Measurements from ENCODE around the gene DAP3.
"Not testable (repeated sequence)": the region's sequence is repeated elsewhere in the genome, so short reads cannot be mapped to it uniquely, and the experiment has no call there.

DAP3 gene

DNA sequence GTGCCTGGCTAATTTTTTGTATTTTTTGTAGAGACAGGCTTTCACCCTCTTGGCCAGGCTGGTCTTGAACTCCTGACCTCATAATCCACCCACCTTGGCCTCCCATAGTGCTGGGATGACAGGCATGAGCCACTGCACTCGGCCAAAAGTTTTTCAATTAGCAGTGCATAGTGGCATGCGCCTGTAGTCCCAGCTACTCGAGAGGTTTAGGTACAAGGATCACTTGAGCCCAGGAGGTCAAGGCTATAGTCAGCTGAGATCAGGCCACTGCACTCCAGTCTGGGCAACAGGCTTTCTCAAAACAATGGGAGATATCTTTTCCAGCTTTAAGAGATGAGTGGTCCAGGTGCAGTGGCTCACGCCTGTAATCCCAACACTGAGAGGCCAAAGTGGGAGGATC lies 30.8 kb downstream of the DAP3 start:
- DNase-seq: no peak

DNA sequence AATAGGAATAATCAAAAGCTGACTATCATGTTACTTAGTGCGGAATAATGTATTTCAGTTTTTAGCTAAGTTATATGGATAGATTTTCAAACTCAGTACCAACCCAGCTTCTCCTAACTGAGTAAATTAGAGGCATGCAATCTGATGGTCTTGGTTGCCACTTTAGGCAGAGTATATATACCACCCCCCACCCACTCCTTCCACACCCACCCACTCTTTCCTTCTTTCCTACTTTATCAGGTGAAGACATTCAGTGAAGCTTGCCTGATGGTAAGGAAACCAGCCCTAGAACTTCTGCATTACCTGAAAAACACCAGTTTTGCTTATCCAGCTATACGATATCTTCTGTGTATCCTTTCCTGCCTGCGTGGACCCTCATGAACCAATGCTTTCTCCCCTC lies 36.3 kb downstream of the DAP3 start:
- no peak for DNase-seq

GRCh38 chr1:155729031-155729898 lies 40.4 kb downstream of the DAP3 start:
- DNase-seq: no peak

DNA sequence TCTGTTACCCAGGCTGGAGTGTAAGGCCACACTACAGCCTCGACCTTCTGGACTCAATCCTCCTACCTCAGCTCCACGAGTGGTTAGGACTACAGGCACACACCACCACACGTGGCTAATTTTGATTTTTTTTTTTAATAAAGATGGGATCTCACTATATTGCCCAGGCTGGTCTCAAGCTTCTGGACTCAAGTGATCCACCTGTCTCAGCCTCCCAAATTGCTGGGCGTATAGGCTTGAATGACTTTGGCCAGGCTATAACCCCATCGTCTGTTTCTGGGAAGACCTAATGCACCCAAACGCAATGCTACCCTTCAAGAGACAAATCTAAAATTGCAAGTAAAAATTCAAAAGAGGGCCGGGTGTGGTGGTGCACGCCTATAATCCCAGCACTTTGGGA lies 52.1 kb downstream of the DAP3 start:
- no peak for DNase-seq

GRCh38 chr1:155741908-155742307 lies 53.0 kb downstream of the DAP3 start:
- no peak for DNase-seq

DNA sequence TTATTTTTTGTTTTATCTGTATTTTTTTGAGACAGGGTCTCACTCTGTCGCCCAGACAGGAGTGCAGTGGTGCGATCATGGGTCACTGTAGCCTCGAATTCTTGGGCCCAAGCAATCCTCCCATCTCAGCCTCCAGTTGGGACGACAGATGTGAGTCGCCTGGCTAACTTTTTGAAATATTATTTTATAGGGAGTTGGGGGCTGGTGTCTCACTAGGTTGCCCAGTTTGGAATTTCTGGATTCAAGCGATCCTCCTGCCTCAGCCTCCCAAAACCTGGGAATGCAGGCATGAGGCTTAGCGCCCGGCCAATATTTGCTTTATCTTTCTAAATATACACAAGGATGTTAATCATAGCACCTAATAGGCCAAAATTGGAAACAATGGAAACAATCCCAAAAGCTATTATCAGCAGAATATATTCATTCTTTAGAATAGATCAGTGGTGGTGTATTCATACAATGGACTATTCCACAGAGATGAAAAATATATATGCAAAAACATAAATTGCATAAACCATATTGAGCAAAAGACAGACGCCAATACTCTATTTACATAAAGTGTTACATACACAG lies 55.9 kb downstream of the DAP3 start:
- no peak for DNase-seq

DNA sequence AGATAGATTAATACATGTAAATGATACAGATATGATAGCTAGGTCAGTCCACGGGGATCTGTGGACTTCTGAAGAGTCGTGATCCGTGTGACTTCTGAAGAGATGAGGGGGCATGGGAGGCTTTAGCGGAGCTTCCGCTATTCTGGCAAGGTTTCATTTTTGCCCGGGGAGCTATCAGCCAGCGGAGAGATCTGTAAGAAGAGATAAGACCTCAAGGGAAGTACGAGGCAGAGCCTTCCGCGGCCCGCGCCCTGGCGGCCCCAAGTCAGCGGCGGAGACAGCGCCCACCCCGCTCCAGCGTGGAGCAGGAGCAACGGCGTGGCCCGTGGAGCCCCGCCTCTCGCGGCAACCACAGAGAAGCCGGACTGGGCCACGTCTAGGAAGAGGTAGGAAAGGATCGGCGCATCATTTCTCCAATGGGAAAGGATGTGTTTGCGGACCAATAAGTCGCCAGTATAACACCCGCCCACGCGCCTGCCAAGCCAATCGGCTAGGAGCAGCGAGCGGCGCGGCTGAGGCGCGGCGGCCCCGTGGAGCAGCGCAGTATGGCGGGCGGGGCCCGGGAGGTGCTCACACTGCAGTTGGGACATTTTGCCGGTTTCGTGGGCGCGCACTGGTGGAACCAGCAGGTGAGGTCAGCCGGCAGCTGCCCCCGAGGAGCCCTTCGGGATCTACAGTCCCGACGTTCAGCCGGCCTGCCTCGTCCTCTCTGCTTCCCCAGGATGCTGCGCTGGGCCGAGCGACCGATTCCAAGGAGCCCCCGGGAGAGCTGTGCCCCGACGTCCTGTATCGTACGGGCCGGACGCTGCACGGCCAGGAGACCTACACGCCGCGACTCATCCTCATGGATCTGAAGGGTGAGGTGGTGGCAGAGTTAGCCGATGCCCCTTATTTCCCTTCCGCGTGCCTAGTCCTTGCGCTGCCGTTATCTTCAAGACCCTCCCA lies 56.7 kb downstream of the DAP3 start:
- peak; percentile 93 for DNase-seq

DNA sequence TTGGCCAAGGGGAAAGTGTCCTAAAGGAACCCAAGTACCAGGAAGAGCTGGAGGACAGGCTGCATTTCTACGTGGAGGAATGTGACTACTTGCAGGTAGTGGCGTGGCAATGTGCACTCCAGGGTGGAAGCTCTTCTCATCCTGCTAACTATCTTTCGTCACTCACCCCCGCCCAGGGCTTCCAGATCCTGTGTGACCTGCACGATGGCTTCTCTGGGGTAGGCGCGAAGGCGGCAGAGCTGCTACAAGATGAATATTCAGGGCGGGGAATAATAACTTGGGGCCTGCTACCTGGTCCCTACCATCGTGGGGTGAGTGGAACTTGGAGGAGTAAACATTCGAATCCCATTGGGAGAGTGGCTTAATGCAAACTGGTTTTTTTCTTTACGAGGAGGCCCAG lies 58.7 kb downstream of the DAP3 start:
- not testable (repeated sequence) for DNase-seq

DNA sequence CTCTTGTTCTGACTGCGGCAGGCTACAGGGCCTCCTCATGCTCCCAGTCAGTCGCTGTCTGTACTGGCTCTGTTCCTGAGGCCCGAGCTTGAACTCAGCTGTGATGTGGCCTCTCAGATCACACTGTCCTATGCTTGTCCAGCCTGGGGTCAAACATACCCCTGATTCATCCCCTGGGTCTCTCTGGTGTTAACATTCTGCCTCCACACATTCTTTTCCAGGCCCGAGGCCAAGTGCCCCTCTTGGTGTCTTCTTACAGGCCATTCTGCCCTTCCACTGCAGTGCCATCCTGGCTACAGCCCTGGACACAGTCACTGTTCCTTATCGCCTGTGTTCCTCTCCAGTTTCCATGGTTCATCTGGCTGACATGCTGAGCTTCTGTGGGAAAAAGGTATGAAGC lies 59.2 kb downstream of the DAP3 start:
- DNase-seq: not testable (repeated sequence)

- DNase-seq: not testable (repeated sequence)
Measured at GRCh38 chr1:155759017-155759416, 70.1 kb downstream of the DAP3 start.

- DNase-seq: no peak
Measured at GRCh38 chr1:155759966-155760630, 71.2 kb downstream of the DAP3 start.

DNA sequence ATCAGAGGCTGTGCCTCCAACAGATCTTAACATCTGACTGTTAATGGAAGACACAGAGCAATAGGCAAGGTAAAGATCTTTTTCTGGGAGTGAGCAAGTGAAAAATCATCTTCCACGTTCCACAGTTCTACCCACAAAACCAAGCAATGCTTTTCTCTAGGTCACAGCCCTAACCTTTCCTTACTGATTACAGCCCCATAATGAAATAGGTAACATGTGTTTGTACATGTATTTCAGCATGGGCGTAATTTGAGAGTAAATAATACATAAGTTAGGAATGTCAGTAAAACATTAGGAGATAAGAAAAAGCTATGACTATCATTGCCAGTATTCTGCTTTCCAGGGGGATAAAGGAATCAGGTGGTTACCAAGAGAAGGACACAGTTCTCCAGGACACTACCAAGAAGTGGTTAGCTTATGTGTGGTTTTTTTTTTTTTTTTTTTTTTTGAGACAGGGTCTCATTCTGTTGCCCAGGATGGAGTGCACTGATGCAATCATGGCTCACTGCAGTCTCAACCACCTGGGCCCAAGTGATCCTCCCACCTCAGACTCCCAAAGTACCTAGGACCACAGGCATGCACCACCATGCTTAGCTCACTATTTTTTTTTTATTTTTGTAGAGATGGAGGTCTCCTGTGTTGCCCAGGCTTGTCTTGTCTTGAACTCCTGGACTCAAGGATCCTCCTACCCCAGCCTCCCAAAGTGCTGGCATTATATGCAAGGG lies 72.0 kb downstream of the DAP3 start:
- no peak for DNase-seq

- DNase-seq: no peak
Measured at GRCh38 chr1:155761736-155762405, 73.0 kb downstream of the DAP3 start.

DNA sequence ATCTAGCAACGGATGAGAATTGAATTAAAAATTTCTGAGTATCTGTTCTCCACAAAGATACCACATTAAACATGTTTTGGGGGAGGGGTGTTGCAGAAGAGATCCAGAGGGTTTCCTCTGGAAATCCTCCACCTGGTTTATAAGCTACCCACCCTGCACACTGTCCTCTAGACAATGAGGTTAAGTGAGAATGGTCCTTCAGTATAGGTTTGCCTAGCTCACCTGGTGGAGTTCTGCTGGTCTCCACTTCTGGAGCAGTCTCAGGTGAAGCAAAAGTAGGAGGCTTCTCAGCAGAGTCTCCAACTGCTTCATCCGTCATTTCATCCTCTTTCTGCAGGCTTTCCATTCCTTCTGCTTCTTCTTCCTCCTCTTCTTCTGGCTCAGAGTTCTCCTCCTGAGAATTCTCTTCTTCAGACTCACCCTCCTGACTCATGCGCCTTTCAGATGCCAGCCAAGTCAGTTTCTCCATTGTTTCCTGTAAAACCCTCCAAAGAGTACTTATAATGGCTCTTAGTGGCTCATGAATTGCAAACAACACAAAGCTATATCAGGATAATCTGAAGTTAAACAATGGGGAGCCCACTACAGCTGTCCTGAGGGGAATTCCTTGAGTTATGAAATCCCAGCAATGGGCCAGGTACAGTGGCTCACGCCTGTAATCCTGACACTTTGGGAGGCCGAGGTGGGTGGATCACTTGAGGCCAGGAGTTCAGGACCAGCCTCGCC lies 74.4 kb downstream of the DAP3 start:
- DNase-seq: peak; percentile 42

GRCh38 chr1:155763989-155764388 lies 75.1 kb downstream of the DAP3 start:
- DNase-seq: not testable (repeated sequence)

DNA sequence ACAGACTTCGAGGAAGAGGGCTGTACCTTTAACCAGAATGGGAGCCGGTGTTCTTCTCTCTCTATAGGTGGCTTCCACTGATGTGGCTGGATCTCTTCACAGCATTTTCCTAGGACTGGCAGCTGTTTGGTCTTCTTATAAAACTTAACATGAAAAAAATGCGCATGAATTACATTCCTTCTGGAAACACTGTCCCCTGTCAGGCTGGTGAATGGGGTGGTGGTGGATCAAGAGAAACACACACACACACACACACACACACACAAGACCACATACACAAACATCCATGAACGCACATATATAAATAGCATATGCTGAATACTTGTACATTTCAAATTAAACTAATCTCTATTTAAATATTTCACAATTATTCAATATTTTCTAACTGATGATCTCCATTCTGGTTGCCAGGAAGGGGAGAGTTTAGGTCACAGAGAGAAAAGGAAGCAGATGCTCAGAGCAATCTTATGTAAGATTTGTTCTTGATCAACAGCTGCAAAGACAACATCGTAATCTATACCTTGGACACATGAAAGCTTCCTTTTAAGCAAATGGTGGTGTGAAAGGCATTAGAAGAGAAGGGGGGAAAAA lies 78.6 kb downstream of the DAP3 start:
- DNase-seq: not testable (repeated sequence)

DNA sequence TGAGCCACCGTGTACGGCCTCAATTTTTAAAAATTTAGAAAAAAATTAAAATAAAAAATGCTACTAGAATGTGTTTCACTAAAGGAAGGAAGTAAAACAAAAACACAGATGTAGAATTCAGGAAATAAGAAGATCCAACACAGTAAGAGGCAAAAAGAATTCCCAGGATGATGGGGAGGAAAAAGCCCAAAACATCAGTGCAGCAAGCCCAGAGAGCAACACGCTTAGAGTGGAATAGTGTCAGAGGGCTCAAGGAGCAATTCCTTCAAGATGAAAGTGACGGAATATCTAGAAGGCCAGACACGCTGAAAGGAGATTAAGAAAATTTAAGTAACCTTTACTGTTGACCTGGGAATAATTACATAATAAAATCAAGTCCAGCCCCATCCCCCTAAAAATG lies 80.4 kb downstream of the DAP3 start:
- no peak for DNase-seq

DNA sequence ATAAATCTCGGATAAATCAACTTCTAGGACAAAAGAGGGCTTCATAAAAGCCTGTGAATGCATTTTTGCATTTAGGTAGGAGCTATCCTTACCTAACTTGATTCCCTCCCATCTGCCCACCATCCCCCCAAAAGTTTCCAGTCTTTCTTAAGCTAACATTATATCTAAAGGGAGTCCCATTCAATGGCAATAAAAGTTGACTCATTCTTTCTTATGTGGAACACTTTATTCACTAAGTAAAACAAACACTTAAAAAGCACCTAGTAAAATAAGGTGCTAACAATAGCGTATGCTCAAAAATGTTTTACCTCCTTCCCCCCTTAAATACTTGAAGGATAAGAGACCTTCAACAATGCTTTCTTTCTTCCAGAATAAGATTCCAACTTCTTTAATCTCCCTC lies 84.3 kb downstream of the DAP3 start:
- DNase-seq: no peak

GRCh38 chr1:155776414-155776813 lies 87.5 kb downstream of the DAP3 start:
- no peak for DNase-seq

DNA sequence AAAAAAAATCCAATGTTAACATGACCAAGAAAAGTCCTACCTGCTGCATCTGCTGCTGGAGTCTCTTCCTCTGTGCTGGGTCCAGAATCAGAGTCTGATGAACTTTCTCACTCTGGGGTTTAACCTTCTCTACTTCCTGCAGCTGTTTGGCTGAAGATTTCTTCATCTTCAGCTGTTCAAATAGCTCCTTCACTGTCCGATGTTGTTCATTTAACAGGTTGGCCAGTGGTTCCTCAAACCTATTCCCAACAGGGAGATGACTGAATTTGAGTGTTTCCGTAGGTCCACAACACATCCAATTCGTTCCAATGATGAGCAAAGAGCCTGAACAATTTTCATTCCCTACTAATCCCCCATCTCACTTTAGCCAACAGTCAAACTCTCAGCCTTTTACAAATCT lies 88.7 kb downstream of the DAP3 start:
- no peak for DNase-seq

Data from DMS79 treated with DMSO at 0.1 percent for 48 hours (cell line).